Smooth muscle cell (in vitro differentiated cells): ENCODE data around the gene SCUBE1. TPM values are rescaled to one million over a fixed set of nuclear protein-coding genes. Genes with fewer than 3 reads are reported as not detected.

Source experiments
- DNase-seq: peaks from one replicate; lab custom pipeline; 2025; ENCODE audit not compliant: unreplicated experiment; lab: John Stamatoyannopoulos, UW
- H2AFZ ChIP-seq: fragments of 200-600 bp; sonication (generic); 2 replicates; pipeline ENCODE4 v1.6.0; 2016; ENCODE audit warnings: antibody characterized with exemption, low read depth, mild to moderate bottlenecking
- H3F3A ChIP-seq: fragments of 200-600 bp; sonication (generic); 2 replicates; pipeline ENCODE4 v1.6.0; 2017; ENCODE audit warnings: antibody characterized with exemption, low read depth
- H3K27ac ChIP-seq: fragments of 200-600 bp; sonication (generic); 2 replicates; pipeline ENCODE4 v1.5.1; 2016; ENCODE audit warnings: low read depth, mild to moderate bottlenecking
- H3K27me3 ChIP-seq: fragments of 200-600 bp; sonication (generic); 2 replicates; pipeline ENCODE4 v1.6.1; 2016; ENCODE audit warnings: low read depth, mild to moderate bottlenecking
- H3K36me3 ChIP-seq: fragments of 200-600 bp; sonication (generic); 2 replicates; pipeline ENCODE4 v1.5.1; 2016; ENCODE audit warnings: low read depth
- H3K4me1 ChIP-seq: fragments of 200-600 bp; sonication (generic); 2 replicates; pipeline ENCODE4 v1.5.1; 2016; ENCODE audit warnings: low read depth
- H3K4me2 ChIP-seq: fragments of 200-600 bp; sonication (generic); 2 replicates; pipeline ENCODE4 v1.6.0; 2016; ENCODE audit warnings: mild to moderate bottlenecking
- H3K4me3 ChIP-seq: fragments of 200-600 bp; sonication (generic); 2 replicates; pipeline ENCODE4 v1.5.1; 2016; ENCODE audit warnings: mild to moderate bottlenecking
- H3K79me2 ChIP-seq: fragments of 200-600 bp; sonication (generic); 2 replicates; pipeline ENCODE4 v1.6.0; 2016; ENCODE audit warnings: low read depth, mild to moderate bottlenecking
- H3K9ac ChIP-seq: fragments of 200-600 bp; sonication (generic); 2 replicates; pipeline ENCODE4 v1.6.0; 2016; ENCODE audit warnings: low read depth
- H3K9me3 ChIP-seq: fragments of 200-600 bp; sonication (generic); replicated peaks from 2 replicates; pipeline ENCODE4 v1.5.1; 2016; ENCODE audit warnings: low read depth
- H4K20me1 ChIP-seq: fragments of 200-600 bp; sonication (generic); 2 replicates; pipeline ENCODE4 v1.6.0; 2016; ENCODE audit warnings: low read depth
- WGBS: methylation state at CpG from one replicate; pipeline ENCODE4 v1.1.7; 2016; ENCODE audit warnings: low lambda C conversion rate; 5-methylcytosine and 5-hydroxymethylcytosine counted together
- polyA plus RNA-seq: library from polyadenylated mRNA; unstranded; fragments of >200 nt; fragmentation: Nextera tagmentation; extraction: Ambion mirVana; gene quantifications from 2 replicates; pipeline ENCODE4 v1.2.1, GENCODE V29; 2016
- total RNA-seq: library from RNA; depleted of rRNA; stranded (reverse); fragments of >200 nt; gene quantifications from 2 replicates; pipeline ENCODE4 v1.2.3, GENCODE V29; 2014
- TF ChIP-seq, protein P1 (sequence below): fragments of 200-600 bp; sonication (generic); IDR thresholded peaks from 2 replicates; pipeline ENCODE4 v1.5.1; 2017; ENCODE audit warnings: borderline replicate concordance, mild to moderate bottlenecking, antibody characterized with exemption; ENCODE audit not compliant: insufficient read depth, poor library complexity, severe bottlenecking

The SCUBE1 gene
- total and polyA plus RNA-seq, 2 experiments from 2014 or later = 13.4 to 16.3 TPM

DNA sequence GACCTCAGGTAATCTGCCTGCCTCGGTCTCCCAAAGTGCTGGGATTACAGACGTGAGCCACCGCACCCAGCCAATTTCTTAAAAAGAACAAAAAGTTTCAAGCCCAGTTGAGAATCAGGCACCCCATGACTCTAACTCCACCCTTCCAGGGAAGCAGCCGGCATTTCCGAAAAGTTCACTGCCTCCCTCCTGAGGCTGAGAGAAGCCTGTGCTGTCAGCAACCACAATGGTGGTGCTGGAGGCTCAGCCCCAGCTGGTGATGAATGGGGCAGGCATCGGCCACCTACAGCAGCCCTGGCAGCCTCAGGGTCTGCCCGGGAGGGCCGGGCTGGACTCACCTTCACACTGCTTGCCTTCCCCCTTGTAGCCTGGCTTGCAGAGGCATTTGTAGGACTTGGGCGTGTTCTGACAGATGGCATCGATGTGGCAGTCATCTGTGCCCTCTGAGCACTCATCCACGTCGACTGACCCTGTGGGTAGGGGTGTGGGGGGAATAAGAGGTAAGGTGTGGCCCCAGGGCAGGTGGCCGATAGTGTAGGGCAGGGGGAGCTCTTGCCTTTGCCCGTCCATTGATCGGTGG is 4.3 kb downstream of the SCUBE1 start:
- H3K4me3 ChIP-seq = no peak overlapping the region
- no peaks in the 10 kb centered on the region for H3K36me3 ChIP-seq
- no peak overlapping the region for H2AFZ ChIP-seq
- H3K79me2 ChIP-seq = no peaks in the 10 kb centered on the region
- TF ChIP-seq, protein P1, sequence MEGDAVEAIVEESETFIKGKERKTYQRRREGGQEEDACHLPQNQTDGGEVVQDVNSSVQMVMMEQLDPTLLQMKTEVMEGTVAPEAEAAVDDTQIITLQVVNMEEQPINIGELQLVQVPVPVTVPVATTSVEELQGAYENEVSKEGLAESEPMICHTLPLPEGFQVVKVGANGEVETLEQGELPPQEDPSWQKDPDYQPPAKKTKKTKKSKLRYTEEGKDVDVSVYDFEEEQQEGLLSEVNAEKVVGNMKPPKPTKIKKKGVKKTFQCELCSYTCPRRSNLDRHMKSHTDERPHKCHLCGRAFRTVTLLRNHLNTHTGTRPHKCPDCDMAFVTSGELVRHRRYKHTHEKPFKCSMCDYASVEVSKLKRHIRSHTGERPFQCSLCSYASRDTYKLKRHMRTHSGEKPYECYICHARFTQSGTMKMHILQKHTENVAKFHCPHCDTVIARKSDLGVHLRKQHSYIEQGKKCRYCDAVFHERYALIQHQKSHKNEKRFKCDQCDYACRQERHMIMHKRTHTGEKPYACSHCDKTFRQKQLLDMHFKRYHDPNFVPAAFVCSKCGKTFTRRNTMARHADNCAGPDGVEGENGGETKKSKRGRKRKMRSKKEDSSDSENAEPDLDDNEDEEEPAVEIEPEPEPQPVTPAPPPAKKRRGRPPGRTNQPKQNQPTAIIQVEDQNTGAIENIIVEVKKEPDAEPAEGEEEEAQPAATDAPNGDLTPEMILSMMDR = no peak
- H3K4me2 ChIP-seq = no peak overlapping the region
- DNase-seq = no peak
- peaks cover 29% of the 10 kb centered on the region for H3K27me3 ChIP-seq
- H4K20me1 ChIP-seq = no peaks in the 10 kb centered on the region
- no peaks in the 10 kb centered on the region for H3F3A ChIP-seq
- peaks cover 4% of the 10 kb centered on the region for H3K4me1 ChIP-seq
- H3K9me3 ChIP-seq = no peaks in the 10 kb centered on the region
- WGBS = 87% methylated on average over 15 of the region's 15 CpGs
- H3K27ac ChIP-seq = no peak overlapping the region
- no peak overlapping the region for H3K9ac ChIP-seq

DNA sequence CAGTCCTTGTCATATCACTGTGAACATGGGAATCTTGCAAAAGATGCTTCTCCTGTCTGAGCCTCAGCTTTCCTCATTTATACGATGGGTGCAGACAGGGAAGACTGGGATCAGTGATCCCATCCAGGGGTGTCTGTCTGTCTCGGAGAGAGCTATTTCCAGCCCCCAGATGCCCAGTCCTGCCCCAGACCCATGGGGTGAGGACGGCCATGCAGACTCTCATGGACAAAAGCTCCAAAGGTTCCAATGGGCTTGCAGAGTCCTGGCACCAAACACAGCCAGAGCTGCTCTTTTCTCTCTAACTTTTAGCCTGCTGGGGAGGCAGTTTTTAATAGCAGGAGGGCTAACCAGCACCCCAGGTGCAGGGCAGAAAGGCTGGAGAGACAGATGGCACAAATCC is 5.2 kb downstream of the SCUBE1 start:
- Histone ChIP-seq H3K4me2 (no peak overlapping the region), H3F3A (no peaks in the 10 kb centered on the region), H3K27ac (no peak overlapping the region), H3K9ac (no peak overlapping the region), H4K20me1 (no peaks in the 10 kb centered on the region), H3K9me3 (no peaks in the 10 kb centered on the region), H3K79me2 (no peaks in the 10 kb centered on the region), H3K4me1 (no peaks in the 10 kb centered on the region), H3K4me3 (no peak overlapping the region), H2AFZ (no peak overlapping the region), H3K36me3 (no peaks in the 10 kb centered on the region), H3K27me3 (peaks cover 24% of the 10 kb centered on the region)
- DNase-seq = no peak
- TF ChIP-seq, protein P1 = no peak
- 92% methylated on average over 3 of the region's 3 CpGs for WGBS

- Histone ChIP-seq H3K27ac (no peak overlapping the region), H2AFZ (no peak overlapping the region), H3K4me2 (no peak overlapping the region), H3K4me1 (no peaks in the 10 kb centered on the region), H3F3A (no peaks in the 10 kb centered on the region), H3K4me3 (no peak overlapping the region), H3K36me3 (no peaks in the 10 kb centered on the region), H3K9me3 (no peaks in the 10 kb centered on the region), H3K27me3 (peaks cover 19% of the 10 kb centered on the region), H3K9ac (no peak overlapping the region), H4K20me1 (no peaks in the 10 kb centered on the region), H3K79me2 (no peaks in the 10 kb centered on the region)
- 92% methylated on average over 11 of the region's 11 CpGs for WGBS
- TF ChIP-seq, protein P1 = no peak
- DNase-seq = no peak
Observed at GRCh38 chr22:43337385-43337784, 5.8 kb downstream of the SCUBE1 start.

- peaks cover 12% of the 10 kb centered on the region for H3K4me1 ChIP-seq
- DNase-seq = no peak
- WGBS = 93% methylated on average over 4 of the region's 4 CpGs
- H3K36me3 ChIP-seq = no peaks in the 10 kb centered on the region
- no peaks in the 10 kb centered on the region for H3K9me3 ChIP-seq
- H2AFZ ChIP-seq = no peak overlapping the region
- H3K27ac ChIP-seq = no peak overlapping the region
- no peaks in the 10 kb centered on the region for H3K79me2 ChIP-seq
- H3K4me3 ChIP-seq = no peak overlapping the region
- H3K27me3 ChIP-seq = no peaks in the 10 kb centered on the region
- H3F3A ChIP-seq = no peaks in the 10 kb centered on the region
- TF ChIP-seq, protein P1 = no peak
- no peaks in the 10 kb centered on the region for H4K20me1 ChIP-seq
- no peak overlapping the region for H3K9ac ChIP-seq
- no peak overlapping the region for H3K4me2 ChIP-seq
Observed at GRCh38 chr22:43334378-43334777, 8.8 kb downstream of the SCUBE1 start.
